Aorta (tissue), 5 donors: Measurements from ENCODE around the gene RNF207. TPM values are rescaled to one million over a fixed set of nuclear protein-coding genes. Genes with fewer than 3 reads are reported as not detected.
A peak's percentile ranks its signal among the peaks of the same experiment; 100 is the strongest.

ENCODE experiments used
- ATAC-seq: fragments of 200-7000 bp; cut with Tn5 transposase; one replicate; pipeline ENCODE4 v1.9.1; 2022; ENCODE audit warnings: moderate library complexity; ENCODE audit not compliant: low FRiP score
- DNase-seq, 2 donors: peaks; one replicate each; pipeline ENCODE4 v3.0.0-alpha.2; 2020
- H3K27ac ChIP-seq, 2 donors: one replicate each; pipeline ENCODE4 v1.5.1; 2013; ENCODE audit warnings: low read length in 2 of 2, mild to moderate bottlenecking in 2 of 2, moderate library complexity in 2 of 2, control low read depth in 1 of 2, inconsistent platforms in 1 of 2, low read depth in 1 of 2
- H3K27me3 ChIP-seq, 2 donors: one replicate each; pipeline ENCODE4 v1.6.1; 2013; ENCODE audit warnings: control low read depth in 1 of 2, low read length in 1 of 2, mild to moderate bottlenecking in 1 of 2, moderate library complexity in 1 of 2; ENCODE audit not compliant: insufficient read depth in 2 of 2, control insufficient read depth in 1 of 2
- H3K36me3 ChIP-seq, 2 donors: one replicate each; pipeline ENCODE4 v1.6.1; 2013; ENCODE audit warnings: control low read depth in 1 of 2, low read length in 1 of 2, mild to moderate bottlenecking in 1 of 2; ENCODE audit not compliant: insufficient read depth in 2 of 2, control insufficient read depth in 1 of 2
- H3K4me1 ChIP-seq, 2 donors: one replicate each; pipeline ENCODE4 v1.6.1; 2013; ENCODE audit warnings: low read length in 2 of 2, control low read depth in 1 of 2, mild to moderate bottlenecking in 1 of 2, moderate library complexity in 1 of 2; ENCODE audit not compliant: insufficient read depth in 2 of 2, control insufficient read depth in 1 of 2
- H3K4me3 ChIP-seq, 2 donors: one replicate each; pipeline ENCODE4 v1.5.1; 2013; ENCODE audit warnings: low read length in 2 of 2, control low read depth in 1 of 2, mild to moderate bottlenecking in 1 of 2
- H3K9me3 ChIP-seq: one replicate; pipeline ENCODE4 v1.6.1; 2013; ENCODE audit warnings: mild to moderate bottlenecking, low read length; ENCODE audit not compliant: control insufficient read depth
- WGBS, 2 donors: extraction: QIAGEN DNeasy Blood & Tissue Kit; methylation state at CpG; one replicate each; pipeline ENCODE4 v1.1.7; 2013; 5-methylcytosine and 5-hydroxymethylcytosine counted together
- intact Hi-C, 2 donors: fragments of 100-400 bp; cut with DNase I; formaldehyde crosslinking; loops; one replicate each; pipeline versions ENCODE4 v1.14.2 to v1.15.0; 2022
- long read RNA-seq, 2 donors: library from polyadenylated mRNA; unstranded; transcript quantifications; one replicate each; pipeline ENCODE4 v2.0.0, GENCODE V29; 2020 to 2021
- polyA plus RNA-seq, 2 donors: library from polyadenylated mRNA; stranded (reverse); fragments of 200-250 nt; gene quantifications; one replicate each; pipeline ENCODE4 v1.2.3, GENCODE V29; 2013
- total RNA-seq, 2 donors: library from RNA; stranded (reverse); fragmentation: NEBNext Ultra II Directional; extraction: Animal tissue kit (Norgen Biotek cat#: 25700); gene quantifications; one replicate each; pipeline ENCODE4 v1.2.1, GENCODE V29; 2021
- donor health status: healthy with polysubstance abuse.
- donor health status: Bipolar disorder and iron deficiency.
- donor health status: DM: no; HTN: no; CAD: no.
- donor health status: DM: no; HTN: no; CAD: no.
- donor health status: DM: yes; HTN: yes; CAD: no.

Gene RNF207
- total RNA-seq (10 to 100 TPM; 13.2 to 31.4 TPM), polyA plus RNA-seq (10 to 100 TPM in 1 of 2 donors, 1 to 10 TPM in 1; 1.5 to 15.8 TPM)
- long read RNA-seq, donor 1, partial matches to known transcripts: 11 of 20 reads
- long read RNA-seq, donor 1, other reads (novel, unspliced or antisense): 5 of 20 reads
- long read RNA-seq, donor 2, partial matches to known transcripts: 2 of 10 reads
- long read RNA-seq, donor 2, other reads (novel, unspliced or antisense): 6 of 10 reads

GRCh38 chr1:6205849-6206519 lies at the start of gene RNF207:
TSS of gene RNF207 (plus strand) at chr1:6206119. CDS start at chr1:6206536, 417 bp downstream.
- no peak within 1 kb of the TSS for H3K27ac ChIP-seq
- ATAC-seq: peak; percentile 74
- peak; percentile 82 to 86 for DNase-seq
- no peaks in the 10 kb centered on the region for H3K4me1 ChIP-seq
- intact Hi-C loops: loop anchor here in 1 of 2 donors (2.0 to 10.0 kb wide), 2 partner anchors 29 to 211 kb away; partner anchors contain the start of genes ICMT and NPHP4
- H3K4me3 ChIP-seq: peak within 1 kb of the TSS; percentile 23 to 45
- no peaks in the 10 kb centered on the region for H3K9me3 ChIP-seq
- no peaks in the 10 kb centered on the region for H3K27me3 ChIP-seq
- 1% methylated on average over 55 to 66 of the region's 66 CpGs for WGBS, 2 donors
- no peaks in the 10 kb centered on the region for H3K36me3 ChIP-seq

- no peaks in the 10 kb centered on the region for H3K9me3 ChIP-seq
- no peaks in the 10 kb centered on the region for H3K27me3 ChIP-seq
- no peaks in the 10 kb centered on the region for H3K36me3 ChIP-seq
- WGBS, 2 donors: 60 to 61% methylated on average over 2 of the region's 2 CpGs
- no peak overlapping the region for H3K4me3 ChIP-seq
- DNase-seq: no peak
- no peaks in the 10 kb centered on the region for H3K4me1 ChIP-seq
- no peak overlapping the region for H3K27ac ChIP-seq
- ATAC-seq: no peak
- intact Hi-C loops: no loop called here
Measured at GRCh38 chr1:6157132-6157527, 48.8 kb upstream of the RNF207 start.

- WGBS, 2 donors: 69 to 72% methylated on average over 15 of the region's 15 CpGs
- no peak for ATAC-seq
Measured at GRCh38 chr1:6157528-6158174, 48.3 kb upstream of the RNF207 start.

GRCh38 chr1:6158181-6158580 lies 47.7 kb upstream of the RNF207 start:
- intact Hi-C loops: no loop called here

More at GRCh38 chr1:6157528-6158174, 48.3 kb upstream of the RNF207 start:
- Histone ChIP-seq H3K4me3 (no peak overlapping the region), H3K27ac (no peak overlapping the region), H3K4me1 (no peaks in the 10 kb centered on the region), H3K36me3 (no peaks in the 10 kb centered on the region), H3K9me3 (no peaks in the 10 kb centered on the region), H3K27me3 (no peaks in the 10 kb centered on the region)
- intact Hi-C loops: no loop called here
- no peak for DNase-seq

GRCh38 chr1:6162341-6162740 lies 43.6 kb upstream of the RNF207 start:
- Histone ChIP-seq H3K4me1 (no peaks in the 10 kb centered on the region), H3K27me3 (no peaks in the 10 kb centered on the region), H3K9me3 (no peaks in the 10 kb centered on the region), H3K36me3 (no peaks in the 10 kb centered on the region), H3K4me3 (no peak overlapping the region), H3K27ac (no peak overlapping the region)
- DNase-seq: no peak
- 79 to 85% methylated on average over 7 of the region's 7 CpGs for WGBS, 2 donors
- ATAC-seq: no peak
- intact Hi-C loops: no loop called here

More at GRCh38 chr1:6158181-6158580, 47.7 kb upstream of the RNF207 start:
- ATAC-seq: no peak
- H3K27ac ChIP-seq: no peak overlapping the region
- WGBS, 2 donors: 69 to 71% methylated on average over 8 of the region's 8 CpGs
- no peaks in the 10 kb centered on the region for H3K4me1 ChIP-seq
- H3K9me3 ChIP-seq: no peaks in the 10 kb centered on the region
- no peak overlapping the region for H3K4me3 ChIP-seq
- no peaks in the 10 kb centered on the region for H3K36me3 ChIP-seq
- no peak for DNase-seq
- H3K27me3 ChIP-seq: no peaks in the 10 kb centered on the region

GRCh38 chr1:6162773-6163172 lies 43.1 kb upstream of the RNF207 start:
- WGBS, 2 donors: 60 to 62% methylated on average over 12 to 13 of the region's 13 CpGs
- ATAC-seq (no peak), DNase-seq (no peak)
- H3K4me1 ChIP-seq: no peaks in the 10 kb centered on the region
- H3K36me3 ChIP-seq: no peaks in the 10 kb centered on the region
- intact Hi-C loops: no loop called here
- no peaks in the 10 kb centered on the region for H3K27me3 ChIP-seq
- no peaks in the 10 kb centered on the region for H3K9me3 ChIP-seq
- no peak overlapping the region for H3K4me3 ChIP-seq
- no peak overlapping the region for H3K27ac ChIP-seq

- Histone ChIP-seq H3K36me3 (no peaks in the 10 kb centered on the region), H3K27me3 (no peaks in the 10 kb centered on the region), H3K9me3 (no peaks in the 10 kb centered on the region), H3K27ac (no peak overlapping the region), H3K4me3 (no peak overlapping the region), H3K4me1 (no peaks in the 10 kb centered on the region)
- DNase-seq: no peak
- no peak for ATAC-seq
- intact Hi-C loops: no loop called here
- 77 to 84% methylated on average over 15 of the region's 15 CpGs for WGBS, 2 donors
Measured at GRCh38 chr1:6163191-6163972, 42.5 kb upstream of the RNF207 start.

DNA sequence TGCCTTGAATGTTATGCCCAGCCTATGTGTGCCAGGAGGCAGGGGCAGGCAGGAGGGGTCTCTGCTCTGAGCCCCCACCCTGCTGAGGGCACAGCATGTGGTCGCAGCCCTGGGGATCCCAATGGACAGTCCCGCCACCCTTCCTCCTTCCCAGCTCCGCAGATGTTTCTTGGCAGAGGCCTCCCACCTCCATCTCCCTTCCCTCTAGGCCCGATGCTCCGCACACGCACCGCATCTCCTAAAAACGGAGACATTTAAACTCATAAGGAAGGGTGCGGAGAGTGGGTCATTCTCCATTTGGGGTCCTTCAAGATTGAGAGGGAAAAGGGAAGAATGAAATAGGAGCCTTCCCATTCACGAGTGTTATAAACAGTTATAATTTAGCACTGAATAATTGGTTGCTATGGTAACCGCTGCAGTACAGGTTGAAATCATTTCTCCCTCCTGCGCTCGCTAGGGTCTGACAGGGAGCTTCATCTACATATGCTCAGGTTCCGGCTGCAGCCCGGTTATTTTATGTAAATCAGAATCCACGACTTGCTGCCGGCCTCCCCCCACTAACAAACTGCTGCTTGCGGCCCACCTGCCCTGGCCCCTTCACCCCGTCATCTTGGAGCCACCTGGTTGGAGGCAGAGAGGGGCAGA lies 41.8 kb upstream of the RNF207 start:
- no peak for DNase-seq
- H3K9me3 ChIP-seq: no peaks in the 10 kb centered on the region
- intact Hi-C loops: no loop called here
- no peaks in the 10 kb centered on the region for H3K27me3 ChIP-seq
- H3K4me3 ChIP-seq: no peak overlapping the region
- H3K4me1 ChIP-seq: no peaks in the 10 kb centered on the region
- no peak overlapping the region for H3K27ac ChIP-seq
- no peak for ATAC-seq
- no peaks in the 10 kb centered on the region for H3K36me3 ChIP-seq
- 72 to 74% methylated on average over 19 of the region's 19 CpGs for WGBS, 2 donors
